Left lung (tissue), 10 donors: Measurements from ENCODE around the gene COBL. TPM values are rescaled to one million over a fixed set of nuclear protein-coding genes. Genes with fewer than 3 reads are reported as not detected.

ENCODE experiments used
- ATAC-seq: fragments of 200-7000 bp; cut with Tn5 transposase; one replicate; pipeline ENCODE4 v1.9.1; 2020; ENCODE audit warnings: moderate library complexity
- DNase-seq, 4 donors: peaks; one replicate each; pipeline ENCODE4 v3.0.0-alpha.2; 2013 to 2020
- H3K27ac ChIP-seq, 2 donors: fragments of 200-600 bp; sonication (generic) in 1 of 2; one replicate each; pipeline versions ENCODE4 v1.5.0 to v1.8.0; 2020 to 2021
- H3K27me3 ChIP-seq, 2 donors: fragments of 200-600 bp; sonication (generic) in 1 of 2; one replicate each; pipeline versions ENCODE4 v1.5.0 to v1.8.0; 2020 to 2021
- H3K36me3 ChIP-seq, 2 donors: fragments of 200-600 bp; sonication (generic) in 1 of 2; one replicate each; pipeline versions ENCODE4 v1.5.0 to v1.8.0; 2020 to 2021
- H3K4me1 ChIP-seq, 2 donors: fragments of 200-600 bp; one replicate each; pipeline ENCODE4 v1.8.0; 2021
- H3K4me3 ChIP-seq, 2 donors: fragments of 200-600 bp; sonication (generic) in 1 of 2; one replicate each; pipeline versions ENCODE4 v1.5.0 to v1.8.0; 2020 to 2021; ENCODE audit warnings: mild to moderate bottlenecking in 1 of 2
- H3K9me3 ChIP-seq, 2 donors: fragments of 200-600 bp; sonication (generic) in 1 of 2; one replicate each; pipeline versions ENCODE4 v1.5.0 to v1.8.0; 2020 to 2021
- intact Hi-C, 2 donors: fragments of 100-400 bp; cut with DNase I; formaldehyde crosslinking; loops; one replicate each; pipeline versions ENCODE4 v1.11.2 to v1.14.2; 2022
- polyA plus RNA-seq, 6 donors: library from polyadenylated mRNA; unstranded; fragments of 120-200 nt; gene quantifications; one replicate each; pipeline ENCODE4 v1.2.1, GENCODE V29; 2013; ENCODE audit not compliant: insufficient read length in 6 of 6
- total RNA-seq, 2 donors: library from RNA; stranded (reverse); fragmentation: NEBNext Ultra II Directional; extraction: Animal tissue kit (Norgen Biotek cat#: 25700); gene quantifications; one replicate each; pipeline ENCODE4 v1.2.1, GENCODE V29; 2021
- TF ChIP-seq, protein P1 (sequence below), 2 donors: fragments of 200-600 bp; sonication (generic) in 1 of 2; IDR thresholded peaks; one replicate each; pipeline versions ENCODE4 v1.5.0 to v1.8.0; 2021; ENCODE audit warnings: antibody characterized with exemption in 2 of 2
- donor health status: DM: no; HTN: yes; CAD: no.
- donor health status: DM: no; HTN: no; CAD: no.

Gene COBL
- total and polyA plus RNA-seq, 8 donors: 3.6 to 36.1 (median 6.4) TPM

DNA sequence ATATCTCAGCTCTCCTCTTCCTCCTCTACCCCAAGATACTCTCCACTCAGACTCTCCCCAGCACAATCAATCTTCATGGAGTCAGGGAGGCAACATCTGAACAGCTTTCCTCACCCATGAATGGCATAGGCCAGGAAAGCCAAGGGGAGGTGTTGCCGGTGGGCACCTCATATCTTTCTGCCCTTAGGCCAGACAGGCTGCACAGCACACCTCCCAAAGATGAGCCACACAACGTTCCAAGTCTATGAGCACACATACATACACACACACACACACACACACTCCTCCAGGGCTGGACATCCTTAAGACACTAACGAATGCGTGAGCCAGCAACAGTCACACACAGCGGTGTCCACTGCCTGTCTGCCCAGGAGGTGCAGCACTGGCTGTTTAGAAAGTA is 17.7 kb downstream of the COBL start:
- no peak for ATAC-seq
- Histone ChIP-seq H3K27me3 (no peaks in the 10 kb centered on the region), H3K4me1 (no peaks in the 10 kb centered on the region), H3K27ac (no peak overlapping the region), H3K36me3 (no peaks in the 10 kb centered on the region), H3K9me3 (no peaks in the 10 kb centered on the region), H3K4me3 (no peak overlapping the region)
- DNase-seq: no peak
- TF ChIP-seq, protein P1, sequence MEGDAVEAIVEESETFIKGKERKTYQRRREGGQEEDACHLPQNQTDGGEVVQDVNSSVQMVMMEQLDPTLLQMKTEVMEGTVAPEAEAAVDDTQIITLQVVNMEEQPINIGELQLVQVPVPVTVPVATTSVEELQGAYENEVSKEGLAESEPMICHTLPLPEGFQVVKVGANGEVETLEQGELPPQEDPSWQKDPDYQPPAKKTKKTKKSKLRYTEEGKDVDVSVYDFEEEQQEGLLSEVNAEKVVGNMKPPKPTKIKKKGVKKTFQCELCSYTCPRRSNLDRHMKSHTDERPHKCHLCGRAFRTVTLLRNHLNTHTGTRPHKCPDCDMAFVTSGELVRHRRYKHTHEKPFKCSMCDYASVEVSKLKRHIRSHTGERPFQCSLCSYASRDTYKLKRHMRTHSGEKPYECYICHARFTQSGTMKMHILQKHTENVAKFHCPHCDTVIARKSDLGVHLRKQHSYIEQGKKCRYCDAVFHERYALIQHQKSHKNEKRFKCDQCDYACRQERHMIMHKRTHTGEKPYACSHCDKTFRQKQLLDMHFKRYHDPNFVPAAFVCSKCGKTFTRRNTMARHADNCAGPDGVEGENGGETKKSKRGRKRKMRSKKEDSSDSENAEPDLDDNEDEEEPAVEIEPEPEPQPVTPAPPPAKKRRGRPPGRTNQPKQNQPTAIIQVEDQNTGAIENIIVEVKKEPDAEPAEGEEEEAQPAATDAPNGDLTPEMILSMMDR (IDR thresholded peaks at IDR 0.05): no peak
- intact Hi-C loops: no loop called here

DNA sequence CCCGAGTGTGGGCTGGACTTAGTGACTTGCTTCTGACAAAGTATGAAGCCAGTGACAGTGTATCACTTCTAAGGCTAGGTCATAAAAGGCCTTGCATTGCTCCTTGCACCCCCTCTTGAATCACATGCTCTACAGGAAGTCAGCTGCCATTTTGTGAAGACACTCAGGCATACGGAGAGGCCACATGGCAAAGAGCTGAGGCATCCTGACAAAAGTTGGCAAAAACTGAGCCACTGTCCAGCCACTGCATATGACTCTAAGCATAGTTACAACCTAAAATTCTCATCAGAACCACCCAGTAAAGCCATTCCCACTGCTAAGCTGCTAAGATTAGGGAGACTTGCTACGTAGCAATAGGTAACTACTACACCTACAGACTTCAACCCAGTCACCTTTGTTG is 18.6 kb downstream of the COBL start:
- ATAC-seq: no peak
- no peak for DNase-seq
- TF ChIP-seq, protein P1 (IDR thresholded peaks at IDR 0.05): no peak
- intact Hi-C loops: no loop called here
- Histone ChIP-seq H3K4me3 (no peak overlapping the region), H3K27ac (no peak overlapping the region), H3K36me3 (no peaks in the 10 kb centered on the region), H3K4me1 (no peaks in the 10 kb centered on the region), H3K27me3 (no peaks in the 10 kb centered on the region), H3K9me3 (no peaks in the 10 kb centered on the region)

DNA sequence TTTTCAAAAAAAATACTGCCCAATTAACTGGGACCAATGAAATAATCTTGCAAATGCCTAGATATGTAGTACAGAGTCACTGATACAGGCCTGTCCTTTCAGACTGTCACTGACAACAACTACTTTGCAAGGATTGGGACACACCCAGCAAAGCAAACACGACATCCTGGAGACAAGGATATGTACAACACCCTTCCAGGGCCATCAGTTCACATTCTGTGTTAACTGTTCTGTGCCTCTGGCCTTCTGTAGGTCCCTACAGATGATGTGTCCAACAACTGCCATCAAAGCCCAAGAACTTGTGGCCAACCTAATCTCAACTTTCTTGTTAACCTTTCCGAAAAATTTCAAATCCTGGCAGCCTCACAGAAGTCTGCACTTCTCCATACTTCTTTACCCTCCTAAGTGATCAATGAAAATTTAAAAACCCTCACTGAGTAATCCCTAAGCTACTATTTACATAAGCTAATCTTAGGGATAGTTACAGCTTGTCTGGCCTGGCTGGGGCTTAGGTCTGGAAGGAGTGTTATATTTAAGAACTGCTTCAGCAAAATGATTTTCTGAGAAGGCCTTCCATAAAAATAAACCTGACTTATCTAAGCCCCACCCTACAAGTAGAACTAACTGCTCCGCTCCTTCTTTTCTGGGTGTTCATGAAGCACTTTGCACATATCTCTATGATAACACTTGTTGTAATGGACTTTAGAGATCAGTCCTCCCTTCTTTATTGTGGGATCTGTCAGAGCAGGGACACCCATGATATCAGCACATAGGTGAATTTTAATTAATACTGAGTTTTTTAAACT is 21.0 kb downstream of the COBL start:
- no peaks in the 10 kb centered on the region for H3K4me1 ChIP-seq
- no peak overlapping the region for H3K4me3 ChIP-seq
- DNase-seq: no peak
- no peaks in the 10 kb centered on the region for H3K36me3 ChIP-seq
- H3K27me3 ChIP-seq: no peaks in the 10 kb centered on the region
- no peaks in the 10 kb centered on the region for H3K9me3 ChIP-seq
- no peak for ATAC-seq
- no peak overlapping the region for H3K27ac ChIP-seq
- TF ChIP-seq, protein P1 (IDR thresholded peaks at IDR 0.05): no peak
- intact Hi-C loops: no loop called here

DNA sequence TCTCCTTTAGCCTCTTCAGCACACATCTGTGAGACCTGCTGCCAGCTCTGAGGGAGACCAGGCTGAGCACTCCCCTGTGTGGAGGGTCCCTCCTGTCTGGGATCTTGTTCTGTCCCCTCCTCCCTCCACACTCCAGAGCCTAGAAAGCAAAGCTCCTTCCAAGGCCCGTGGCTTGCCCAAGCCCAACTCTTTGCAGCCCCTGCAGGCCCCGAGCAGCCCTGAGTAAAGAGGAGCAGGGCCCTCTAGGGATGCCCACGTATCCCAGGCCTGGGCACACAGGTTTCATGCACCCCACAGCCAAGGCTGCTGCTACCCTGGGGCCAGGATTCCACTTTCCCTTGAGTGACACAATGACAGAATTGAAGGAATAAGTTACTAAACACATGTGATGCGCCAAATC is 24.0 kb downstream of the COBL start:
- TF ChIP-seq, protein P1 (IDR thresholded peaks at IDR 0.05): no peak
- ATAC-seq (no peak), DNase-seq (no peak)
- intact Hi-C loops: no loop called here
- H3K36me3 ChIP-seq: no peaks in the 10 kb centered on the region
- H3K27ac ChIP-seq: no peak overlapping the region
- no peaks in the 10 kb centered on the region for H3K27me3 ChIP-seq
- no peak overlapping the region for H3K4me3 ChIP-seq
- H3K9me3 ChIP-seq: no peaks in the 10 kb centered on the region
- no peaks in the 10 kb centered on the region for H3K4me1 ChIP-seq

DNA sequence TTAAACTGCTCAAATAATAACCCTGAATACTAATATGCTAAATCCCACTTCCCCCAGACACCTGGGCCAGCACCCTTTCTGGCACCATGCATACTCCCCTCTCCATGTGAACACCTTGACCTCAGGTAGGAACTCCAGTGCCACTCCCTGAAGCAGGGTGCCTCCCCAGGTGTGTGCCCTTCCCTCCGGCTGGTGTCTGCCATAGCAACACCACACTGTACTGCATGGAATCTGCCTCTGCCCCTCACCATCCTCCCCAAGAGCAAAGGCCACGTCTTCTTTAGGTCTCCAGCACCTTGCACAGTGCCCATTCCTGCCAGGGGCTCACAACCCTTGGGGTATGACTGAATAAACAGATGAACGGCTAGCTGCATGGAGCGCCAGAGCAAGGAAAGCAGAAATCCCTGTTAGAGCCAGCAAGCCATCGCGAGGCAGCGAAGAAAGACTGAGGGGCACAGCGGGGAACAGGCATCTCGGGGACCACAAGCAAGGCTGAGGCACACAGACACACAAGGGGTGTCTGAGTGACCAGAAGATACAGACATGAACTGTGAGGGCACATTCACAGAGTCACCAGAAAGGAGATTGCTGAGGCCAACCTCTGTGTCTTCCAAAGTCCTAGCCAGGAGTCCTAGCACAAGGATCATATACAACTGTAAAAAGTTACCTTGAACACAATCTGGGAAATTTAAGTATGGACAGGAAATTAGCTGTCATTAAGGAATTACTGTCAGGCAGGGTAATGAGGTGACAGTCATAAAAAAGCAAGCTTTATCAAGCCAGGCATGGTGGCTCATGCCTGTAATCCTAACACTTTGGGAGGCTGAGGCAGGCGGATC is 25.7 kb downstream of the COBL start:
- TF ChIP-seq, protein P1 (IDR thresholded peaks at IDR 0.05): no peak
- no peak overlapping the region for H3K27ac ChIP-seq
- H3K27me3 ChIP-seq: no peaks in the 10 kb centered on the region
- H3K4me3 ChIP-seq: no peak overlapping the region
- intact Hi-C loops: no loop called here
- ATAC-seq (no peak), DNase-seq (no peak)
- H3K4me1 ChIP-seq: no peaks in the 10 kb centered on the region
- H3K9me3 ChIP-seq: no peaks in the 10 kb centered on the region
- no peaks in the 10 kb centered on the region for H3K36me3 ChIP-seq
